Activated CD8-positive, alpha-beta memory T cell treated with anti-CD3 and anti-CD28 coated beads for 36 hours (primary cell): ENCODE data around the gene ARHGAP15. TPM values are rescaled to one million over a fixed set of nuclear protein-coding genes. Genes with fewer than 3 reads are reported as not detected.

Source experiments
- CTCF ChIA-PET: fragments of 350-600 bp; sonication (Branson Sonifier 250); formaldehyde crosslinking; loops from one replicate; lab custom pipeline; 2021; ENCODE audit warnings: antibody characterized with exemption; lab: Charles Lee
- POLR2A ChIA-PET: fragments of 350-600 bp; sonication (Branson Sonifier 250); formaldehyde crosslinking; loops from one replicate; lab custom pipeline; 2021; ENCODE audit warnings: antibody characterized with exemption; lab: Charles Lee
- total RNA-seq, 2 experiments: library from RNA; stranded (reverse); gene quantifications; one replicate each; pipeline ENCODE4 v1.2.3, GENCODE V29; 2021

ARHGAP15 gene
- total RNA-seq, 2 experiments from 2014 or later: 36.1 to 36.4 TPM

GRCh38 chr2:143347901-143348414 lies 218.7 kb downstream of the ARHGAP15 start:
- ChIA-PET CTCF (no interaction called here), POLR2A (no interaction called here)

- CTCF ChIA-PET: no interaction called here
- POLR2A ChIA-PET: no interaction called here
These were observed 225.0 kb downstream of the ARHGAP15 start for GRCh38 chr2:143354050-143354750.

- ChIA-PET POLR2A (no interaction called here), CTCF (no interaction called here)
These were observed 226.7 kb downstream of the ARHGAP15 start for GRCh38 chr2:143355870-143356269.

GRCh38 chr2:143356336-143356735 lies 227.1 kb downstream of the ARHGAP15 start:
- POLR2A ChIA-PET: no interaction called here

GRCh38 chr2:143356736-143357446 lies 227.7 kb downstream of the ARHGAP15 start:
- CTCF ChIA-PET: no interaction called here
- POLR2A ChIA-PET: no interaction called here

More at GRCh38 chr2:143356336-143356735, 227.1 kb downstream of the ARHGAP15 start:
- CTCF ChIA-PET: no interaction called here

GRCh38 chr2:143357966-143358365 lies 228.7 kb downstream of the ARHGAP15 start:
- POLR2A ChIA-PET: no interaction called here

GRCh38 chr2:143361346-143361745 lies 232.1 kb downstream of the ARHGAP15 start:
- ChIA-PET CTCF (no interaction called here), POLR2A (no interaction called here)

More at GRCh38 chr2:143357966-143358365, 228.7 kb downstream of the ARHGAP15 start:
- CTCF ChIA-PET: no interaction called here

- ChIA-PET CTCF (no interaction called here), POLR2A (no interaction called here)
These were observed 242.4 kb downstream of the ARHGAP15 start for GRCh38 chr2:143371616-143372015.

GRCh38 chr2:143375384-143375880 lies 246.2 kb downstream of the ARHGAP15 start:
- CTCF ChIA-PET: no interaction called here
- POLR2A ChIA-PET: no interaction called here

GRCh38 chr2:143378996-143379395 lies 249.8 kb downstream of the ARHGAP15 start:
- ChIA-PET CTCF (no interaction called here), POLR2A (no interaction called here)

GRCh38 chr2:143379955-143380354 lies 250.7 kb downstream of the ARHGAP15 start:
- ChIA-PET POLR2A (no interaction called here), CTCF (no interaction called here)

GRCh38 chr2:143382573-143382972 lies 253.4 kb downstream of the ARHGAP15 start:
- ChIA-PET POLR2A (interaction anchor here (0.7 kb wide), 1 partner anchor 29 kb away, joined by 8 read pairs; no protein-coding TSS in a partner anchor), CTCF (no interaction called here)

GRCh38 chr2:143383016-143383415 lies 253.8 kb downstream of the ARHGAP15 start:
- POLR2A ChIA-PET: no interaction called here

GRCh38 chr2:143384111-143384510 lies 254.9 kb downstream of the ARHGAP15 start:
- CTCF ChIA-PET: no interaction called here
- POLR2A ChIA-PET: no interaction called here

More at GRCh38 chr2:143383016-143383415, 253.8 kb downstream of the ARHGAP15 start:
- CTCF ChIA-PET: no interaction called here

- ChIA-PET CTCF (no interaction called here), POLR2A (interaction anchor here (0.7 kb wide), 1 partner anchor 19 kb away, joined by 3 read pairs; no protein-coding TSS in a partner anchor)
These were observed 261.0 kb downstream of the ARHGAP15 start for GRCh38 chr2:143390171-143390570.

GRCh38 chr2:143392358-143392757 lies 263.1 kb downstream of the ARHGAP15 start:
- POLR2A ChIA-PET: no interaction called here
- CTCF ChIA-PET: no interaction called here

GRCh38 chr2:143394062-143394461 lies 264.8 kb downstream of the ARHGAP15 start:
- ChIA-PET POLR2A (no interaction called here), CTCF (no interaction called here)

GRCh38 chr2:143397884-143398614 lies 268.8 kb downstream of the ARHGAP15 start:
- ChIA-PET POLR2A (no interaction called here), CTCF (no interaction called here)

GRCh38 chr2:143398781-143399180 lies 269.6 kb downstream of the ARHGAP15 start:
- POLR2A ChIA-PET: no interaction called here
- CTCF ChIA-PET: no interaction called here

GRCh38 chr2:143399631-143400069 lies 270.4 kb downstream of the ARHGAP15 start:
- POLR2A ChIA-PET: no interaction called here

More at GRCh38 chr2:143399631-143400069, 270.4 kb downstream of the ARHGAP15 start:
- CTCF ChIA-PET: no interaction called here
